Mesenchymal stem cell (in vitro differentiated cells and primary cell): ENCODE results near the gene CXorf65.
A peak's percentile ranks its signal among the peaks of the same experiment; 100 is the strongest.

Experiments
- DNase-seq: peaks from one replicate; pipeline ENCODE4 v3.0.0-alpha.2; 2013
- H2AFZ ChIP-seq: one replicate; pipeline ENCODE4 v1.6.1; 2013; ENCODE audit warnings: low read depth, mild to moderate bottlenecking, control low read depth, inconsistent platforms, low read length, moderate library complexity
- H2AK5ac ChIP-seq: 2 replicates; pipeline ENCODE4 v1.6.1; 2013; ENCODE audit warnings: low read length, moderate library complexity, mild to moderate bottlenecking, inconsistent platforms; ENCODE audit not compliant: severe bottlenecking
- H2BK120ac ChIP-seq: one replicate; pipeline ENCODE4 v1.6.1; 2013; ENCODE audit warnings: low read depth, mild to moderate bottlenecking, inconsistent platforms, low read length, moderate library complexity
- H2BK12ac ChIP-seq, 2 experiments: one replicate each; pipeline ENCODE4 v1.6.1; 2013; ENCODE audit warnings: inconsistent platforms in 2 of 2, low read length in 2 of 2, mild to moderate bottlenecking in 2 of 2, moderate library complexity in 2 of 2, control low read depth in 1 of 2
- H2BK15ac ChIP-seq: one replicate; pipeline ENCODE4 v1.6.1; 2013; ENCODE audit warnings: mild to moderate bottlenecking, low read depth, inconsistent platforms; ENCODE audit not compliant: poor library complexity, severe bottlenecking
- H2BK5ac ChIP-seq: 2 replicates; pipeline ENCODE4 v1.6.1; 2013; ENCODE audit warnings: low read depth, mild to moderate bottlenecking, low read length, control low read depth, inconsistent platforms; ENCODE audit not compliant: poor library complexity, severe bottlenecking
- H3K14ac ChIP-seq, 2 experiments: one replicate each; pipeline ENCODE4 v1.6.1; 2013; ENCODE audit warnings: inconsistent platforms in 2 of 2, low read length in 2 of 2, control low read depth in 1 of 2, mild to moderate bottlenecking in 1 of 2, moderate library complexity in 1 of 2
- H3K18ac ChIP-seq, 2 experiments: one replicate each; pipeline ENCODE4 v1.6.1; 2013; ENCODE audit warnings: inconsistent platforms in 2 of 2, low read length in 2 of 2, control low read depth in 1 of 2, low read depth in 1 of 2, mild to moderate bottlenecking in 1 of 2
- H3K23ac ChIP-seq, 2 experiments: one replicate each; pipeline ENCODE4 v1.6.1; 2013; ENCODE audit warnings: inconsistent platforms in 2 of 2, low read length in 2 of 2, mild to moderate bottlenecking in 2 of 2, moderate library complexity in 2 of 2, control low read depth in 1 of 2
- H3K27ac ChIP-seq: 2 replicates; pipeline ENCODE4 v1.5.1; 2013; ENCODE audit warnings: mild to moderate bottlenecking, moderate library complexity, low read length, control low read depth, inconsistent platforms; ENCODE audit not compliant: poor library complexity, severe bottlenecking
- H3K27me3 ChIP-seq, 2 experiments: 2 replicates each; pipeline versions ENCODE4 v1.6.1 to v1.7.0; 2013; ENCODE audit warnings: low read length in 2 of 2, mild to moderate bottlenecking in 2 of 2, moderate library complexity in 2 of 2, control low read depth in 1 of 2, inconsistent platforms in 1 of 2; ENCODE audit not compliant: control insufficient read depth in 1 of 2, insufficient read depth in 1 of 2
- H3K36me3 ChIP-seq, 2 experiments: 2 replicates each; pipeline versions ENCODE4 v1.6.1 to v1.7.0; 2013; ENCODE audit warnings: low read length in 2 of 2, control low read depth in 1 of 2, inconsistent platforms in 1 of 2, low read depth in 1 of 2, mild to moderate bottlenecking in 1 of 2; ENCODE audit not compliant: insufficient read depth in 2 of 2, control insufficient read depth in 1 of 2
- H3K4ac ChIP-seq, 2 experiments: one replicate each; pipeline ENCODE4 v1.6.1; 2013; ENCODE audit warnings: inconsistent platforms in 2 of 2, low read length in 2 of 2, mild to moderate bottlenecking in 2 of 2, moderate library complexity in 2 of 2, control low read depth in 1 of 2, low read depth in 1 of 2
- H3K4me1 ChIP-seq: 2 replicates; pipeline ENCODE4 v1.6.1; 2013; ENCODE audit warnings: low read depth, low read length, control low read depth; ENCODE audit not compliant: control insufficient read depth, insufficient read depth
- H3K4me2 ChIP-seq: 2 replicates; pipeline ENCODE4 v1.6.1; 2013; ENCODE audit warnings: low read length, mild to moderate bottlenecking, inconsistent platforms; ENCODE audit not compliant: poor library complexity, severe bottlenecking
- H3K4me3 ChIP-seq, 2 experiments: 2 replicates each; pipeline versions ENCODE4 v1.5.1 to v1.7.0; 2013; ENCODE audit warnings: low read length in 2 of 2, mild to moderate bottlenecking in 2 of 2, control low read depth in 1 of 2, low read depth in 1 of 2; ENCODE audit not compliant: insufficient read depth in 1 of 2
- H3K79me1 ChIP-seq: replicated peaks from 2 replicates; pipeline ENCODE4 v1.6.1; 2013; ENCODE audit warnings: mild to moderate bottlenecking, control low read depth, low read length, inconsistent platforms; ENCODE audit not compliant: poor library complexity, severe bottlenecking
- H3K9ac ChIP-seq: 2 replicates; pipeline ENCODE4 v1.7.0; 2013; ENCODE audit warnings: mild to moderate bottlenecking, low read length, moderate library complexity
- H3K9me3 ChIP-seq: 2 replicates; pipeline ENCODE4 v1.7.0; 2013; ENCODE audit warnings: mild to moderate bottlenecking, low read length; ENCODE audit not compliant: control insufficient read depth
- H4K8ac ChIP-seq: one replicate; pipeline ENCODE4 v1.6.1; 2013; ENCODE audit warnings: inconsistent platforms, mild to moderate bottlenecking, low read length, moderate library complexity
- H4K91ac ChIP-seq: one replicate; pipeline ENCODE4 v1.6.1; 2013; ENCODE audit warnings: mild to moderate bottlenecking, low read length, inconsistent platforms
- WGBS: methylation state at CpG from one replicate; pipeline ENCODE4 v1.1.7; 2013; ENCODE audit warnings: mixed read lengths; 5-methylcytosine and 5-hydroxymethylcytosine counted together

Gene CXorf65

DNA sequence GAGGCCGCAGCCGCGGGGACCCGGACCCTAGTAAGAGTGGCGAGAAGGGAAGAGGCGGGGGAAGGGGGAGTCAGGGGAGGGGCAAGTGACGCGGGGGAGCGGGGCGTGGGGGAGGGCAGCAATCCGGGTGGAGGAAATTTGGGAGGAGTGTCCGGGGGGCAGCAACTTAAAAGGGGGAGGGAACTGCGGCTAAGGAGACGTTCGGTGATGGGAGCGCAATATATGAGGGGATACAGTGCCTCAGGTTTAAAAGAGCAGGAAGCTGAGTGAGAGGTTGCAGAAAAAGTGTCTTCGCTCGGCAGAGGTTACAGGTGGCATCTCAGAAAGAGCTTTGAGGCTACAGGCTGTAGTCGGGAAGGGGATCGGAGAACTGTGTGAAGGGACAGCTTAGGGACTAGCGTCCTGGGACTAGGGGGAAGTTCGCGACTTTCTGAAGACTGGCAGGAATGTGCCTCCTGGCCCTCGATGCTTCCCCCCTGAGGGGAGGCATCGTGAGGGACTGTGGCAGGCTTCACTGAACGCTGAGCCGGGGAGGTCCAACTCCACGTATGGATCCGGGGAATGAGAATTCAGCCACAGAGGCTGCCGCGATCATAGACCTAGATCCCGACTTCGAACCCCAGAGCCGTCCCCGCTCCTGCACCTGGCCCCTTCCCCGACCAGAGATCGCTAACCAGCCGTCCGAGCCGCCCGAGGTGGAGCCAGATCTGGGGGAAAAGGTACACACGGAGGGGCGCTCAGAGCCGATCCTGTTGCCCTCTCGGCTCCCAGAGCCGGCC, 10.4 kb downstream of the CXorf65 start:
- H4K91ac ChIP-seq = no peak overlapping the region
- no peak overlapping the region for H2BK12ac ChIP-seq
- H3K4me1 ChIP-seq = peaks cover 3% of the 10 kb centered on the region
- H2AFZ ChIP-seq = no peak overlapping the region
- no peak overlapping the region for H2BK15ac ChIP-seq
- H3K14ac ChIP-seq = no peak overlapping the region
- H3K4me2 ChIP-seq = peak overlapping the region; percentile 95
- WGBS = 1% methylated on average over 44 of the region's 46 CpGs
- H3K4ac ChIP-seq = no peak overlapping the region
- no peak for DNase-seq
- no peaks in the 10 kb centered on the region for H3K9me3 ChIP-seq
- no peak overlapping the region for H3K18ac ChIP-seq
- H3K23ac ChIP-seq = no peak overlapping the region
- H3K36me3 ChIP-seq = no peaks in the 10 kb centered on the region
- H2AK5ac ChIP-seq = no peak overlapping the region
- no peak overlapping the region for H4K8ac ChIP-seq
- no peaks in the 10 kb centered on the region for H3K79me1 ChIP-seq
- H3K4me3 ChIP-seq = peak overlapping the region; percentile 59 to 81
- peak overlapping the region; percentile 60 for H3K9ac ChIP-seq
- no peak overlapping the region for H2BK120ac ChIP-seq
- peaks cover 12 to 36% of the 10 kb centered on the region in 2 experiments for H3K27me3 ChIP-seq
- H2BK5ac ChIP-seq = no peak overlapping the region
- H3K27ac ChIP-seq = no peak overlapping the region

DNA sequence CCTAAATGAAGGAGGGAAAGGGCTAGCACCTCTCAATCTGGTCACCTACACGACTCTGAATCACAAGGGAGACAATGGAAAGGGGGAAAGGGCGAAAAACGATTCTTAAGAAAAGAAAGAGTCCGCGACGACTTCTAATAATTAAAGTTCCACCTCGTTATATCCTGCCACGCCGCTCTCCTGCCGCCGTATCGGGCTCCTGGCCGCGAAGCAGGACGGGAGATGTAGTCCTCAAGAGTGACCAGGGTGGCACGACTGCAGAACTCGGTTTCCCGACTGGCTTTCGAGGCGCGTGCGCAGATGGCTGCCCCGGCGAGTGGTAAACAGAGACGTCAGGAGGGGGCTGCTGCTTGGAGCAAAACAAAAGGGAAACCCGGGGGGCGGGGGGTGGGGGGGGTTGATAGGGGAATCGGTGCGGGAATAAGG, 11.0 kb downstream of the CXorf65 start, which contains the start of gene FOXO4:
FOXO4 (plus strand) TSS at position 297 of the 426 bp plus-strand sequence. CDS start 678 bp downstream, outside the sequence.
- peak within 1 kb of the TSS; percentile 59 to 82 for H3K4me3 ChIP-seq
- H3K14ac ChIP-seq = no peak within 1 kb of the TSS
- H2BK12ac ChIP-seq = no peak within 1 kb of the TSS
- H4K8ac ChIP-seq = peak within 1 kb of the TSS; percentile 4
- H3K79me1 ChIP-seq = no peaks in the 10 kb centered on the region
- DNase-seq = peak; percentile 85
- no peak within 1 kb of the TSS for H3K27ac ChIP-seq
- no peak within 1 kb of the TSS for H2BK15ac ChIP-seq
- no peak within 1 kb of the TSS for H2AFZ ChIP-seq
- H3K23ac ChIP-seq = no peak within 1 kb of the TSS
- no peak within 1 kb of the TSS for H3K4ac ChIP-seq
- peak within 1 kb of the TSS; percentile 95 for H3K4me2 ChIP-seq
- peak within 1 kb of the TSS; percentile 84 for H3K9ac ChIP-seq
- under 1% methylated on average over 12 of the region's 29 CpGs for WGBS
- H3K18ac ChIP-seq = no peak within 1 kb of the TSS
- no peaks in the 10 kb centered on the region for H3K9me3 ChIP-seq
- H2BK120ac ChIP-seq = no peak within 1 kb of the TSS
- no peak within 1 kb of the TSS for H4K91ac ChIP-seq
- peaks cover 3% of the 10 kb centered on the region for H3K4me1 ChIP-seq
- H2BK5ac ChIP-seq = no peak within 1 kb of the TSS
- H3K36me3 ChIP-seq = no peaks in the 10 kb centered on the region
- peaks cover 6 to 31% of the 10 kb centered on the region in 2 experiments for H3K27me3 ChIP-seq
- H2AK5ac ChIP-seq = no peak within 1 kb of the TSS

DNA sequence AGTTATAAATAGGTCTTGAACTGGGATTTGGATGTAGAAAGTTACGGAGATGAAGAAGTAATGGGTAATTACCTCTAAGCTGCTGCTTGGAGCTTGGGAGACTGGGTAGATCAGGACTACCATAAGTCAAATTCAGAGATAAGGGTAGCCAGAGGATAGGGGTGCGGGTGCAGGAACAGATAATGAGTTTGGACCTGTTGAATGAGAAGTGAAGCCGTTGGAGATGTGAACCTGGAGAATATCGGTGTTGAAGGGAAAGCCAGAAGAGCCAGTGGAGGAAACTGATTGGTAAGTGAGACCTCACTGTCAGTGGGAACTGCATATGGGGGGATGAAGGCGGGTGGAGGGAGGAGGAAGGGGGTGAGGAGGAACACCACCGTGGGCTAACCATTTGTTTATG, 11.5 kb downstream of the CXorf65 start:
- Histone ChIP-seq H3K14ac (no peak overlapping the region), H3K27ac (no peak overlapping the region), H4K8ac (peak overlapping the region; percentile 4), H3K79me1 (no peaks in the 10 kb centered on the region), H3K36me3 (no peaks in the 10 kb centered on the region), H2BK12ac (no peak overlapping the region), H2AFZ (no peak overlapping the region), H2BK120ac (no peak overlapping the region), H3K18ac (no peak overlapping the region), H2BK15ac (no peak overlapping the region), H3K9ac (peak overlapping the region; percentile 84), H2AK5ac (no peak overlapping the region), H3K9me3 (no peaks in the 10 kb centered on the region), H3K23ac (no peak overlapping the region), H3K27me3 (peaks cover 5 to 31% of the 10 kb centered on the region in 2 experiments), H2BK5ac (no peak overlapping the region), H3K4me3 (peak overlapping the region in 1 of 2 experiments; percentile 82), H3K4me1 (peaks cover 3% of the 10 kb centered on the region), H4K91ac (no peak overlapping the region), H3K4me2 (peak overlapping the region; percentile 36), H3K4ac (no peak overlapping the region)
- WGBS = 39% methylated on average over 3 of the region's 6 CpGs
- no peak for DNase-seq

DNA sequence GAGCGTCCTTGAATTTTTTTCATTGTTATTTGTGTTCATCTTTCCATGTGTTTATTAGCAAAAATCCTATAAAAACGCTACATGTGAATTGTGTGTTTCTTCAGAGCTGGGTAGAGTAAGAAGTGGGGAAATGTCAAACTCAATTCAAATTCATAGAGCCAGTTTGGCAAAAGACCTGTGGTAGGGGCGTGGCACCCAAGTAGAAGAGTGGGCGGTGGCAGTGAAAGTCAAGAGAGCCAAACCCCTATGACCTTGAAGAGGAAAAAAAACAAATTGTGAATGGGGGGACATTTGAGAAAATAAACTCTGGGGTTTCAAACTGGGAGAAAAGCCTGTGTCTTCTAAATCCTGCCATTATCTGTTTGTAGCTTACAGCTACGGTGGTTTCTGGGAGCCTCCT, 15.3 kb downstream of the CXorf65 start:
- Histone ChIP-seq H4K91ac (no peak overlapping the region), H3K4me3 (no peak overlapping the region), H2BK15ac (no peak overlapping the region), H2BK12ac (no peak overlapping the region), H3K4me1 (no peaks in the 10 kb centered on the region), H2BK120ac (no peak overlapping the region), H3K36me3 (no peaks in the 10 kb centered on the region), H3K9me3 (no peaks in the 10 kb centered on the region), H3K14ac (no peak overlapping the region), H3K27ac (no peak overlapping the region), H3K23ac (no peak overlapping the region), H3K18ac (no peak overlapping the region), H2AK5ac (no peak overlapping the region), H3K4ac (no peak overlapping the region), H2BK5ac (no peak overlapping the region), H3K27me3 (peaks cover 0 to 14% of the 10 kb centered on the region in 2 experiments), H3K79me1 (no peaks in the 10 kb centered on the region), H4K8ac (no peak overlapping the region), H2AFZ (no peak overlapping the region), H3K9ac (no peak overlapping the region), H3K4me2 (no peak overlapping the region)
- WGBS = 89% methylated on average over 4 of the region's 5 CpGs
- DNase-seq = no peak
